HCT116 (cell line): ENCODE measurements around the gene HUNK. TPM values are rescaled to one million over a fixed set of nuclear protein-coding genes. Genes with fewer than 3 reads are reported as not detected.
"Not testable (repeated sequence)": the region's sequence is repeated elsewhere in the genome, so short reads cannot be mapped to it uniquely, and the experiment has no call there.

Experiments
- ATAC-seq: fragments of 200-7000 bp; cut with Tn5 transposase; 2 replicates; pipeline ENCODE4 v1.9.1; 2020; ENCODE audit warnings: mild to moderate bottlenecking, moderate library complexity
- BruUV-seq: library from RNA; stranded (reverse); fragments of 400-500 nt; replicated peaks from 2 replicates; lab custom pipeline; 2021; lab: Mats Ljungman, UMichigan
- CTCF ChIA-PET: fragments of 300-600 bp; sonication (Branson Sonifier 250); formaldehyde crosslinking; loops from one replicate; lab custom pipeline; 2021; ENCODE audit warnings: antibody characterized with exemption; lab: Charles Lee
- POLR2A ChIA-PET: fragments of 300-600, 350-600 bp; sonication (Branson Sonifier 250); formaldehyde crosslinking; loops from one replicate; lab custom pipeline; 2021; ENCODE audit warnings: antibody characterized with exemption; lab: Charles Lee
- RAD21 ChIA-PET, 2 experiments: fragments of 300-600 bp; sonication (Branson Sonifier 250); formaldehyde crosslinking; loops; one replicate each; lab custom pipeline; 2023; ENCODE audit warnings: low total read pairs in 2 of 2; ENCODE audit not compliant: uncharacterized antibody in 2 of 2, unreplicated experiment in 2 of 2, low non-redundant PET in 1 of 2; lab: Charles Lee
- DNase-seq: peaks from one replicate; pipeline ENCODE4 v3.0.0-alpha.2; 2010; ENCODE audit warnings: low read depth, low spot score
- H2AFZ ChIP-seq: fragments of 200-600 bp; shearing (Covaris generic), sonication (generic); 2 replicates; pipeline ENCODE4 v1.6.1; 2017; ENCODE audit warnings: low read depth, mixed run types, mixed read lengths, antibody characterized with exemption, low read length; ENCODE audit not compliant: poor library complexity, severe bottlenecking
- H3K27ac ChIP-seq: 2 replicates; pipeline ENCODE4 v1.5.1; 2012; ENCODE audit warnings: low read depth, low read length
- H3K27me3 ChIP-seq: fragments of 200-600 bp; sonication (generic); 2 replicates; pipeline ENCODE4 v1.6.1; 2016; ENCODE audit warnings: mixed run types, low read length, mixed read lengths; ENCODE audit not compliant: insufficient read depth
- H3K36me3 ChIP-seq, 2 experiments: fragments of 200-500 bp in 1 of 2; fragments of 200-600 bp in 1 of 2; sonication (Bioruptor generic) in 1 of 2; sonication (generic) in 1 of 2; 2 replicates each; pipeline versions ENCODE4 v1.5.1 to v1.6.1; 2014 to 2016; ENCODE audit warnings: low read length in 2 of 2, inconsistent platforms in 1 of 2, mixed read lengths in 1 of 2, mixed run types in 1 of 2; ENCODE audit not compliant: insufficient read depth in 2 of 2, control insufficient read depth in 1 of 2
- H3K4me1 ChIP-seq, 2 experiments: fragments of 200-600 bp in 1 of 2; sonication (generic) in 1 of 2; 2 replicates each; pipeline versions ENCODE4 v1.5.1 to v1.6.1; 2012 to 2017; ENCODE audit warnings: low read length in 2 of 2, inconsistent platforms in 1 of 2, mild to moderate bottlenecking in 1 of 2, mixed read lengths in 1 of 2, mixed run types in 1 of 2, moderate library complexity in 1 of 2; ENCODE audit not compliant: insufficient read depth in 2 of 2, control insufficient read depth in 1 of 2
- H3K4me2 ChIP-seq: fragments of 200-600 bp; sonication (generic); 2 replicates; pipeline ENCODE4 v1.6.1; 2017; ENCODE audit warnings: mixed run types, low read length, mixed read lengths
- H3K4me3 ChIP-seq, 2 experiments: fragments of 200-600 bp in 1 of 2; sonication (generic) in 1 of 2; replicated peaks in 1 of 2; 2 replicates each; pipeline ENCODE4 v1.5.1; 2011 to 2016; ENCODE audit warnings: low read length in 2 of 2, control low read depth in 1 of 2, low read depth in 1 of 2, mild to moderate bottlenecking in 1 of 2, mixed read lengths in 1 of 2, mixed run types in 1 of 2
- H3K79me2 ChIP-seq: fragments of 200-600 bp; sonication (generic); 2 replicates; pipeline ENCODE4 v1.6.1; 2017; ENCODE audit warnings: mild to moderate bottlenecking, mixed run types, low read length, moderate library complexity, mixed read lengths; ENCODE audit not compliant: insufficient read depth
- H3K9ac ChIP-seq: fragments of 200-600 bp; sonication (generic); 2 replicates; pipeline ENCODE4 v1.6.1; 2016; ENCODE audit warnings: low read length, mixed read lengths
- H3K9me2 ChIP-seq: fragments of 200-600 bp; sonication (generic), shearing (Covaris generic); 2 replicates; pipeline ENCODE4 v1.6.1; 2017; ENCODE audit warnings: mixed run types, mild to moderate bottlenecking, moderate library complexity; ENCODE audit not compliant: insufficient read depth
- H3K9me3 ChIP-seq, 2 experiments: fragments of 200-500 bp in 1 of 2; fragments of 200-600 bp in 1 of 2; sonication (Bioruptor generic) in 1 of 2; sonication (generic) in 1 of 2; 2 replicates each; pipeline ENCODE4 v1.6.1; 2014 to 2017; ENCODE audit warnings: low read length in 2 of 2, mixed read lengths in 2 of 2, inconsistent platforms in 1 of 2, low read depth in 1 of 2, mild to moderate bottlenecking in 1 of 2, mixed run types in 1 of 2, moderate library complexity in 1 of 2; ENCODE audit not compliant: control insufficient read depth in 1 of 2, insufficient read depth in 1 of 2
- H4K20me1 ChIP-seq: fragments of 200-600 bp; sonication (generic), shearing (Covaris generic); 2 replicates; pipeline ENCODE4 v1.6.1; 2017; ENCODE audit warnings: mixed run types, mild to moderate bottlenecking, moderate library complexity; ENCODE audit not compliant: insufficient read depth
- CTCF ChIP-seq, 3 experiments: fragments of 200-600 bp in 1 of 3; sonication (generic) in 1 of 3; IDR thresholded peaks in 2 of 3; conservative IDR thresholded peaks in 1 of 3; 2 replicates each; pipeline ENCODE4 v1.5.1; 2012 to 2017; ENCODE audit warnings: low read depth in 2 of 3, low read length in 2 of 3, antibody characterized with exemption in 1 of 3, borderline replicate concordance in 1 of 3, control low read depth in 1 of 3, mild to moderate bottlenecking in 1 of 3, mixed read lengths in 1 of 3, mixed run types in 1 of 3, moderate library complexity in 1 of 3; ENCODE audit not compliant: insufficient read depth in 1 of 3
- EGR1 ChIP-seq: IDR thresholded peaks from 2 replicates; pipeline ENCODE4 v1.6.1; 2012; ENCODE audit warnings: low read depth
- JUND ChIP-seq: IDR thresholded peaks from 2 replicates; pipeline ENCODE4 v1.6.1; 2012
- SRF ChIP-seq: IDR thresholded peaks from 2 replicates; pipeline ENCODE4 v1.6.1; 2012; ENCODE audit warnings: low read depth
- TCF7L2 ChIP-seq: IDR thresholded peaks from 2 replicates; pipeline ENCODE4 v1.7.0; 2011; ENCODE audit warnings: borderline replicate concordance, inconsistent platforms; ENCODE audit not compliant: insufficient read depth, insufficient read length; ENCODE audit errors: extremely low read depth
- ZBTB33 ChIP-seq: IDR thresholded peaks from 2 replicates; pipeline ENCODE4 v1.6.1; 2011; ENCODE audit warnings: mild to moderate bottlenecking, low read length, moderate library complexity; ENCODE audit not compliant: insufficient replicate concordance; ENCODE audit errors: extremely low read depth
- intact Hi-C: fragments of 100-400 bp; cut with micrococcal nuclease; formaldehyde crosslinking; loops from 2 replicates; pipeline ENCODE4 v1.10.0; 2022
- total RNA-seq: library from RNA; stranded (reverse); gene quantifications from one replicate; pipeline ENCODE4 v1.2.1, GENCODE V29; 2021; ENCODE audit not compliant: unreplicated experiment

Gene HUNK
- total RNA-seq, 1 experiment from 2014 or later = not detected

DNA sequence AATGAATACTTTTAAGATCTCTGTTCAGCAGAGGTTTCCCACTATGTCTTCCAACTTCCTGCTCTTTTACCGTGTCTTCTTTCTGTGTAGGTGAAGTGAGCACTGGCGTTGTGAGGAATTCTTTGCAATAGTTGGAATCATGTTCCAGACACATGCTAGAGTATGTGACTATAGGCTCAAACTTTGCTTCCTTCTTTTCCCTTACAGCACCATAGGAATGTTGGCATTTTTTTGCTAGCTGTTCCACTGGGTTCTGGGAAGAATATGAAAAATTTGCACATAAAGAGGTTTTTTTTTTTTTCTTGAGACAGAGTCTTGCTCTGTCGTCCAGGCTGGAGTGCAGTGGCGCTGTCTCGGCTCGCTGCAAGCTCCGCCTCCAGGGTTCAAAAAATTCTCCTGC, 15.7 kb upstream of the HUNK start:
- Histone ChIP-seq H3K9me3 (no peaks in the 10 kb centered on the region), H3K9ac (no peak overlapping the region), H3K9me2 (no peaks in the 10 kb centered on the region), H3K27ac (no peak overlapping the region), H3K4me3 (no peak overlapping the region), H4K20me1 (no peaks in the 10 kb centered on the region), H3K79me2 (no peaks in the 10 kb centered on the region), H3K4me1 (no peaks in the 10 kb centered on the region), H3K27me3 (no peaks in the 10 kb centered on the region), H3K36me3 (no peaks in the 10 kb centered on the region), H2AFZ (no peak overlapping the region), H3K4me2 (no peak overlapping the region)
- ChIA-PET CTCF (no interaction called here), RAD21 (no interaction called here), POLR2A (no interaction called here)
- BruUV-seq = no TSS peak
- ATAC-seq (no peak), DNase-seq (no peak)
- intact Hi-C loops = no loop called here
- TF ChIP-seq SRF = no peak

DNA sequence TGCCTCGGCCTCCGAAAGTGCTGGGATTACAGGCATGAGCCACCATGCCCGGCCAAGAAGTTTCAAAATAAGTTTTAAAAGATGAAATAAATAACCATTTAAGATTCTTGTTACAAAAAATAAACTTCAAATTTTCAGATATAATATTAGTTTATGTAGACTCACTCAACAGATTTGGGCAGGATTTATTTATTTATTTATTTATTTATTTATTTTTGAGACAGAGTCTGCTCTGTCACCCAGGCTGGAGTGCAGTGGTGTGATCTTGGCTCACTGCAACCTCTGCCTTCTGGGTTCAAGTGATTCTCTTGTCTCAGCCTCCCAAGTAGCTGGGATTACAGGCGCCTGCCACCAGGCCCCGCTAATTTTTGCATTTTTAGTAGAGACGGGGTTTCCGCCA, 15.2 kb upstream of the HUNK start:
- H3K79me2 ChIP-seq, H3K4me1 ChIP-seq, POLR2A ChIA-PET, ATAC-seq, intact Hi-C loops, RAD21 ChIA-PET, H3K9me3 ChIP-seq, H3K36me3 ChIP-seq, H4K20me1 ChIP-seq, H3K9me2 ChIP-seq, H3K9ac ChIP-seq, H3K4me2 ChIP-seq, H3K4me3 ChIP-seq, H3K27me3 ChIP-seq, H3K27ac ChIP-seq, H2AFZ ChIP-seq, CTCF ChIA-PET, BruUV-seq, DNase-seq: not testable (repeated sequence)

- H3K9ac ChIP-seq = no peak overlapping the region
- intact Hi-C loops = no loop called here
- no peaks in the 10 kb centered on the region for H3K9me3 ChIP-seq
- no peaks in the 10 kb centered on the region for H3K9me2 ChIP-seq
- no peaks in the 10 kb centered on the region for H3K36me3 ChIP-seq
- DNase-seq (no peak), ATAC-seq (no peak)
- H3K27ac ChIP-seq = no peak overlapping the region
- no peaks in the 10 kb centered on the region for H3K4me1 ChIP-seq
- no peak overlapping the region for H2AFZ ChIP-seq
- BruUV-seq = no TSS peak
- H3K79me2 ChIP-seq = no peaks in the 10 kb centered on the region
- RAD21 ChIA-PET = no interaction called here
- no peak overlapping the region for H3K4me2 ChIP-seq
- H3K4me3 ChIP-seq = no peak overlapping the region
- POLR2A ChIA-PET = no interaction called here
- CTCF ChIA-PET = no interaction called here
- no peaks in the 10 kb centered on the region for H4K20me1 ChIP-seq
- no peaks in the 10 kb centered on the region for H3K27me3 ChIP-seq
- no peak for TF ChIP-seq ZBTB33
- TF ChIP-seq EGR1 = no peak
- no peak for TF ChIP-seq CTCF (IDR thresholded peaks at IDR 0.05 in 2 of 3, conservative IDR thresholded peaks at IDR 0.05 in 1 of 3; ENCODE audit: borderline replicate concordance in 1 of 3, insufficient read depth in 1 of 3, low read depth in 2 of 3, low read length in 2 of 3)
- no peak for TF ChIP-seq JUND
- TF ChIP-seq TCF7L2 = no peak
Observed at GRCh38 chr21:31860851-31861250, 12.0 kb upstream of the HUNK start.
